DMS153 (cell line): ENCODE results near the gene ANO3.

Experiments used
- DNase-seq: peaks from one replicate; lab custom pipeline; 2025; lab: John Stamatoyannopoulos, UW

ANO3 gene

GRCh38 chr11:26708736-26709456, 377.0 kb downstream of the ANO3 start:
- no peak for DNase-seq

GRCh38 chr11:26710489-26710888, 378.6 kb downstream of the ANO3 start:
- no peak for DNase-seq

- DNase-seq: no peak
Measured at GRCh38 chr11:26712497-26712896, 380.6 kb downstream of the ANO3 start.
